HCEC 1CT (cell line): ENCODE results near the gene NAALAD2.
"Not testable (repeated sequence)": the region's sequence is repeated elsewhere in the genome, so short reads cannot be mapped to it uniquely, and the experiment has no call there.

Experiments
- DNase-seq: peaks from one replicate; pipeline ENCODE4 v3.0.0-alpha.2; 2017

Gene NAALAD2

DNA sequence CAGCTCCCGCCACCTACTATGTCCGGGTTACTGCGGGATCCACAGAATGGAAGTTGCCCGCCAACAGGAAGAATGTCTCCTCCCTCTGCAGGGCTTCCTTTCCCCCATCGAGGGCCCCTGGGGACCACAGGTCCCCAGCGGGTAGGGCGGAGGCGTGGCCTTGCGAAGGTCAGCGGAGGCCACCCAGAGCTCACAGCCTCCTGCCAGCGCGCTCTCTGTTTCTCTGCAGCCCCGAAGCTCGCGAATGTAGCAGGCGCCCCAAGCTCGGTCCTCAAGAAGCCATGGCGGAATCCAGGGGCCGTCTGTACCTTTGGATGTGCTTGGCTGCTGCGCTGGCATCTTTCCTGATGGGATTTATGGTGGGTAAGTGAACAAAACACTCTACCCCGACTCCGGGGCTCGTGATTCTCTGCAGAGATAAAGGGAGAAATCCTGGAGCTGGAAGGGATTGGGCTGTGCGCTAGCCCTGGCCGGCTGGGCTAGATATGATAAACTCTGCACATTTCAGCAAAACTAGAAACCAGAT, at the start of gene NAALAD2:
TSS of gene NAALAD2 (plus strand) at position 186 of the 526 bp plus-strand sequence. CDS start at position 282, 96 bp downstream.
- peak; percentile 29 for DNase-seq

- DNase-seq: not testable (repeated sequence)
Measured at GRCh38 chr11:90085650-90086049, 48.8 kb upstream of the NAALAD2 start, which contains the start of gene UBTFL1. Gene UBTFL1 (plus strand): TSS chr11:90085950. CDS start chr11:90085950, 0 bp downstream.

DNA sequence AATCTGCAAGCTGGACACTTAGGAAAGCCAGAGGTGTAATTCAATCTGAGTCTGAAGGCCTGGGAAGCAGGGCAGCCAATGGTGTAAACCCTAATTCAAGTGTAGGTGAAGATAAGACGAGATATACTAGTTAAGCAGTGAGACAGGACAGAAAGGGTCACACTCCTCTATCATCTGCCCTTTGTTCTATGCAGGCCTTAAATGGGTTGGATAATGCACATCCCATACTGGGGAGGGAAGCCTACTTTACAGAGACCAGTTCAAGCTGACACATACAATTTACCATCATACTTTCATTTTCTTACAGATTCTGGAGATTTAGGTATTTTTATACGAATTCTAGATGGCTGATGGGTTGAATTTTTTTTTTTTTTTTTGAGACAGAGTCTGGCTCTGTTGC, 45.7 kb upstream of the NAALAD2 start:
- DNase-seq: not testable (repeated sequence)

DNA sequence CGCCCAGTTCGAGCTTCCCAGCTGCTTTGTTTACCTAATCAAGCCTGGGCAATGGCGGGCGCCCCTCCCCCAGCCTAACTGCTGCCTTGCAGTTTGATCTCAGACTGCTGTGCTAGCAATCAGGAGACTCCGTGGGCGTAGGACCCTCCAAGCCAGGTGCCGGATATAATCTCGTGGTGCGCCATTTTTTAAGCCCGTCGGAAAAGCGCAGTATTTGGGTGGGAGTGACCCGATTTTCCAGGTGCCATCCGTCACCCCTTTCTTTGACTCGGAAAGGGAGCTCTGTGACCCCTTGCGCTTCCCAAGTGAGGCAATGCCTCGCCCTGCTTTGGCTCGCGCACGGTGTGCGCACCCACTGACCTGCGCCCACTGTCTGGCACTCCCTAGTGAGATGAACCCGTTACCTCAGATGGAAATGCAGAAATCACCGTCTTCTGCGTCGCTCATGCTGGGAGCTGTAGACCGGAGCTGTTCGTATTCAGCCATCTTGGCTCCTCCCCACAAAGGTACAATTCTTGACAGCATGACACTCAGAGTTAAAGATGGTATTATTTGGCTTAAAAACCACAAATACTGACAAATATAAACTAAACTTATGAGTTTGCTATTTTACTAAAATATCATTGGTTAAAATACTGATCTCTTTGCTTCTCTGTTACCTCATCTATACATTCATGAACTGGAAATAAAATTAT, 39.1 kb upstream of the NAALAD2 start:
- not testable (repeated sequence) for DNase-seq

DNA sequence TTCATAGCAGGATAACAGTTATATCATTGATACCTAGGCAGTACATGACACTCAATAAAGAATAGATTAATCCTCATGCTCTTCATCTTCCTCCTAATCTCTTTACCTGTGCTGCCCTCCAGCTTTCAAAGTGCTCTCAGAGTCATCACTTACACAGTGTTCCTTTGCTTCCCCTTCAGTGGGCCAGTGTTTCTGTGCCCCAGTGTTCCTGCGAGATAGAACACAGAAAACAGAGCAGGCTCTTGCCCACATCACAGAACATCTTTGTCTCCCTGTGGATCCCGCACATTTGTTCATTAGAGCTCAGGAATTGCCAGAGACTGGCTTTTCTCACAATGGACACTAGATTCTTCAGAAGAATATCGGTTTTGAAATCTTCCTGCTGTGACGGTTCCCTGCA, 36.2 kb upstream of the NAALAD2 start:
- not testable (repeated sequence) for DNase-seq

- no peak for DNase-seq
Measured at GRCh38 chr11:90100431-90100830, 34.0 kb upstream of the NAALAD2 start.

- peak; percentile 1 for DNase-seq
Measured at GRCh38 chr11:90113541-90113940, 20.9 kb upstream of the NAALAD2 start.

DNA sequence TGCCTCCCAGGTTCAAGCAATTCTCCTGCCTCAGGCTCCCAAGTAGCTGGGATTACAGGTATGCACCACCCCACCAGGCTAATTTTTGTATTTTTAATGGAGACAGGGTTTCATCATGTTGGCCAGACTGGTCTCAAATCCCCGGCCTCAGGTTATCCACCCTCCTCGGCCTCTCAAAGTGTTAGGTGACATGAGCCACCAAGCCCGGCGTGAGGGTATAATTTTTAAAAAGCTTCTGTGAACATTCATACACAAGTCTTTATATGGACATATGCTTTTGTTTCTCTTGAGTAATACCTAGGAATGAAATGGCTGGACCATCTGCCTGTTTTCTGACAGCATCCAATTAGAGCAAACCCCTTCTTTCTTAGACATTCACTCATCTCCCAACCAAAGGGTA, 14.3 kb upstream of the NAALAD2 start:
- no peak for DNase-seq

DNA sequence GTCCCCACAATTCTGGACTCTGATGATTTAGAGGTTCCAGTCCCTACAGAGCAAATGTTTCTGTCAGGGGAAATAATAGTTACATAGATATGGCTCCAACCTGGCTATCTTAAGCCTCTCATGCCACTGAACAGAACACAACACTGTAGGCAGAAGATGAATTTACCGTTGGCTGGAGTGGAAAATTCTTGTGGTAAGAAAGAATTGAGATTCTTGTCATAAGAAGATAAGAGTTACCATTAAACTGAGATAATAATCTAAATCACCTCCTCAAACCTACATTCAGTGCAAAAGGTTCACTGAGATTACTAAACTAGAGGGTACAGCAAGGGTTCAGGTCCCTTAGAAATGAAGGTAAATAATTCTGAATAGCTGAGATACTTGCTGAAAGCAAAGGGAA, 10.1 kb upstream of the NAALAD2 start:
- DNase-seq: no peak

DNA sequence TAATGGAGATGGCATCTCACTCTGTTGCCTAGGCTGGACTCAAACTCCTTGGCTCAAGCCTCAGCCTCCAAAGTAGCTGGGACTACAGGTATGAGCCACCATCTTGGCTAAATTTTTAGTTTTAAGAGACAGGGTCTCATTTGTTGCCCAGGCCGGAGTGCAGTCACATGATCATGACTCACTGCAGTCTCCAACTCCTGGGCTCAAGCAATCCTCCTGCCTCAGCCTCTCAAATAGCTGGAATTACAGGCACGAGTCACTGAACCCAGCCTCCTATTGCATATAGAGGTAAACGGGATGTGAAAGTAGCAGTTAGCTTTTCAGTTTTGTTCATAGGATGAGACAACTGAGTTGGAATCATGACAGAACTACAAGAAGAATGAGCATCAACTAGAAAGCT, 9.5 kb upstream of the NAALAD2 start:
- no peak for DNase-seq

GRCh38 chr11:90133560-90134477, 644 bp upstream of the NAALAD2 start:
- no peak for DNase-seq

DNA sequence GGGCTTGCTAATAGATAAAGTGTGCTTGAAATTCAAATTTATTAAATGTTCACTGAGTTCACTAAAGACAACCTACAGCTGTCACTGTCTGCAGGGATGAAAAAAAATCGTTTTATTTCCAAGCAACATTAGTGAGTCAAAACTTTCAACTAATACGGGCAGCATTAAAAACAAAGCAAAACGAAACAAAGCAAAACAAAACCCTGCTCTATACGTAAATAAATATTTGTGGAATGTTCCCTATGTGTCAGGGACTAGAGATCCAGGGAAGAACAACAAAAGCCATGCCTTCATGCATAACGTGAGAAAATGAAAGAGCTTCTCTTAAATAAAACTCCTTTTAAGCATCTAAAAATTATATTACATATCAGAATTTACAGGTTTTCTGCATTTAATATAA, 553 bp downstream of the NAALAD2 start:
- no peak for DNase-seq

GRCh38 chr11:90148900-90149299, 14.4 kb downstream of the NAALAD2 start:
- no peak for DNase-seq

DNA sequence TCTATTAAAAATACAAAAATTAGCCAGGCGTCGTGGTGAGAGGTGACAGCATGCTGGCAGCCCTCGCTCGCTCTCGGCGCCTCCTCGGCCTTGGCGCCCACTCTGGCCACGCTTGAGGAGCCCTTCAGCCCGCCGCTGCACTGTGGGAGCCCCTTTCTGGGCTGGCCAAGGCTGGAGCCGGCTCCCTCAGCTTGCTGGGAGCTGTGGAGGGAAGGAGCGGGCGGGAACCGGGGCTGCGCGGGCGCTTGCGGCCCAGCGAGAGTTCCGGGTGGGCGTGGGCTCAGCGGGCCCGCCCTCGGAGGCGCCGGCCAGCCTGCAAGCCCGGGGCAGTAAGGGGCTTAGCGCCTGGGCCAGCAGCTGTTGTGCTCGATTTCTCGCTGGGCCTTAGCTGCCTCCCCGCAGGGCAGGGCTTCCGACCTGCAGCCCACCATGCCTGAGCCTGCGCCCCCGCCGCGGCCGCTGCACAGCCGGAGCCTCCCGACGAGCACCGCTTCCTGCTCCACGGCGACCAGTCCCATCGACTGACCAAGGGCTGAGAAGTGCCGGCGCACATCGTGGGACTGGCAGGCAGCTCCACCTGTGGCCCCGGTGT, 32.6 kb downstream of the NAALAD2 start:
- DNase-seq: not testable (repeated sequence)

DNA sequence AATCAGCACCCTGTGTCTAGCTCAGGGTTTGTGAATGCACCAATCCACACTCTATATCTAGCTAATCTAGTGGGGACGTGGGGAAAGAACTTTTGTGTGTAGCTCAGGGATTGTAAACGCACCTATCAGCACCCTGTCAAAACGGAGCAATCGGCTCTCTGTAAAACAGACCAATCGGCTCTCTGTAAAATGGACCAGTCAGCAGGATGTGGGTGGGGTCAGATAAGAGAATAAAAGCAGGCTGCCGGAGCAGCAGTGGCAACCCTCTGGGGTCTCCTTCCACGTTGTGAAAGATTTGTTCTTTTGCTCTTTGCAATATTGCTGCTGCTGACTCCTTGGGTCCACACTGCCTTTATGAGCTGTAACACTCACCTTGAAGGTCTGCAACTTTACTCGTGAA, 33.2 kb downstream of the NAALAD2 start:
- not testable (repeated sequence) for DNase-seq

DNA sequence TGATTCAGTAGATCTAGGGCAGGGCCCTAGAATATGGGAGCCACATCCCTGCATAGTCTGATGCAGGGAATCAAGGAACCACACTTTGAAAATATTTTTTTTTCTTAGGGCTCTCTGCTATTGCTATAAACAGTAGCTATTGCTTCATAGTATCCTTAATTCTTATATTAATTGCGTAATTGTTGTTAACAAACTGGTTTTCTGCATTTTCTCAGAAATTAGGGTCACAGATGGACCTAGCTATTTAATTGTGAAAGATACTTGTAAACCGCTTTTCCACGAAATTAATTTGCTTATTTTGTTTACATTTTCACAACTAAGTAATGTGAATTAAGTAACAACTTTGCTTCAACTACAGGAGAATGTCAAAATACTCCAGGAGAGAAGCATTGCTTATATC, 34.1 kb downstream of the NAALAD2 start:
- DNase-seq: no peak

DNA sequence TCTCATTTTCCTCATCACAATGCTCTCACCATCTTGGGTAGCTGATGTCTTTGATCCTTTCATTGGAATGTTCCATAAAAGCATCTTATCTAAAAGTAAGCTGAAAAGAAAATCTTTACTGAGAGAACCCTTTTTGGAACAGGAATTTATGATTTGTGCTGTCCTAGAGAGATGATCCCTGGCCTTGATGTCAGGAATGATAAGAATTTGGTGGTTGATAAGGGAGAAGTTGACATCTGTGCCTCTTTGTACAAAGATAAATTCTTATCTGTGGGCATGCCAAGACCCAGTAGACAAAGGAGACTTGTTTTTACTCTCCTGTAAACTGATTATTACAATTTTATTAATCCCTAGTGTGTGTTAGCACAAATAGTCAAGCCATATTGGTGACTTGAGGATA, 36.9 kb downstream of the NAALAD2 start:
- no peak for DNase-seq

GRCh38 chr11:90176069-90176468, 41.6 kb downstream of the NAALAD2 start:
- DNase-seq: no peak

GRCh38 chr11:90178751-90179150, 44.3 kb downstream of the NAALAD2 start:
- no peak for DNase-seq

DNA sequence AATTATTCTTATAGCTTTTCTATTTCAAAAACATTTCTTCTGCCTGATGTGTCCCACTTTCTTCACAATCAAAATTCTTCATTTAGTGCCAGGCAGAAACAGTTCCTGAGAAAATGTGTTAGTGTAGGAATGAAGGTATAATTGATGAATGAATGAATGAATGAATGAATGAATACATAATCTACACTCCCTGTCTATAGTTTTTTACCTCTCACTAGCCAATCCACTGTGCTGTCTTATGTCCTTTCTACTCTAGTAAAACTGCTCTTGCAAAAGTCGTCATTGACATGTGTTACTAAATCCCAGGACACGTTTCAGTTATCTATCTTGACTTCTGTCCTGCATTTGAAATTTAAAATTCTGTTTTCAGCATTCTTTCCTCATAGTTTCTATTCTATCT, 45.5 kb downstream of the NAALAD2 start:
- no peak for DNase-seq

DNA sequence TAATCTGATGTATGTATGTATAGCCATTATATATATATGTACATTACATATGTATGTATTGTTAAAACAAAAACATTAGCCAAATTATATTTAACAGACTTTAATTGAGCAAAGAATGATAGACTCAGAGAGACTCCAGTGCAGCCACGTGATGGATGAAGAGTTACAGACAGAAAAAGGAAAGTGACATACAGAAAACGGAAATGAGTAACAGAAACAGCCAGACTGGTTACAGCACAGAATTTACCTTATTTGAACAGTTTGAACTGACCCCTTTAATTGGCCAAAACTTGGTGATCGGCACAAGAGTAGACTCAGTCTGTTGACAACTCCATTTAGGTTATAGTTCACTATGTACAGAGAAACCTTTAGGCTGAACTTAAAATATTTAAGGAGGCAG, 53.4 kb downstream of the NAALAD2 start:
- no peak for DNase-seq

DNA sequence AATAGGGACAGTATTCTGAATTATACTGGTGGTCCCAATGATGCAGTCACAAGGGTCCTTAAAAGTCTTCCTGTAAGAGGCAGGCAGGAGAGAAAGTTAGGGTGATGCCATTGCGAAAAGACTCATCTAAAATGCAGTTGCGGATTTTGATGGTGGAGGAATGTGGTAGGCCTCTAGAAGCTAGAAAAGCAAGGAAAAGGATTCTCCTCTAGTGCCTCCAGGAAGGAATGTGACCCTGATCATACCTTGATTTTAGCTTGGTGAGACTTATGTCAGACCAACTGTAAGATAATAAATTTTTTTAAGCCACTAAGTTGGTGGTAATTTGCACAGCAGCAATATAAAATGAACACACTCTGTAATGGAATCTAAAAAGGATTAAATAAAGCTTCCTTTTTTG, 54.5 kb downstream of the NAALAD2 start:
- DNase-seq: no peak

- DNase-seq: no peak
Measured at GRCh38 chr11:90192869-90193582, 58.6 kb downstream of the NAALAD2 start.
